Activated B cell treated with CpG ODN at 0.5 μM for 24 hours (primary cell): ENCODE results near the gene DCP2. TPM values are rescaled to one million over a fixed set of nuclear protein-coding genes. Genes with fewer than 3 reads are reported as not detected.

Source experiments
- ATAC-seq: fragments of 200-7000 bp; cut with Tn5 transposase; one replicate; pipeline ENCODE4 v1.10.0; 2021; ENCODE audit warnings: low read depth, mild to moderate bottlenecking, moderate library complexity
- CTCF ChIA-PET: fragments of 350-600 bp; sonication (Branson Sonifier 250); formaldehyde crosslinking; loops from one replicate; lab custom pipeline; 2021; ENCODE audit warnings: antibody characterized with exemption; lab: Charles Lee
- POLR2A ChIA-PET: fragments of 350-600 bp; sonication (Branson Sonifier 250); formaldehyde crosslinking; loops from one replicate; lab custom pipeline; 2021; ENCODE audit warnings: antibody characterized with exemption; lab: Charles Lee
- DNase-seq: peaks from one replicate; pipeline ENCODE4 v3.0.0; 2022
- H3K27ac Mint-ChIP-seq: one replicate; pipeline ENCODE4 v1.8.0; 2020; ENCODE audit warnings: mixed read lengths
- H3K27me3 Mint-ChIP-seq: one replicate; pipeline ENCODE4 v1.8.0; 2021; ENCODE audit warnings: mixed read lengths
- H3K36me3 Mint-ChIP-seq: one replicate; pipeline ENCODE4 v1.8.0; 2021; ENCODE audit warnings: low read depth, mixed read lengths
- H3K4me1 Mint-ChIP-seq: one replicate; pipeline ENCODE4 v1.8.0; 2021; ENCODE audit warnings: mixed read lengths
- H3K4me3 Mint-ChIP-seq: one replicate; pipeline ENCODE4 v1.8.0; 2020; ENCODE audit warnings: mild to moderate bottlenecking, mixed read lengths
- H3K9me3 Mint-ChIP-seq: one replicate; pipeline ENCODE4 v1.8.0; 2020; ENCODE audit warnings: mixed read lengths
- intact Hi-C: fragments of 100-400 bp; cut with micrococcal nuclease; formaldehyde crosslinking; loops from one replicate; pipeline ENCODE4 v1.15.1; 2024
- total RNA-seq: library from RNA; stranded (reverse); gene quantifications from 2 replicates; pipeline ENCODE4 v1.2.3, GENCODE V29; 2022
- TF ChIP-seq, protein P1 (sequence below): fragments of 200-600 bp; IDR thresholded peaks from one replicate; pipeline ENCODE4 v1.8.0; 2022; ENCODE audit warnings: antibody characterized with exemption, mild to moderate bottlenecking

The DCP2 gene
- total RNA-seq, 1 donor from 2014 or later, result 56.0 TPM

DNA sequence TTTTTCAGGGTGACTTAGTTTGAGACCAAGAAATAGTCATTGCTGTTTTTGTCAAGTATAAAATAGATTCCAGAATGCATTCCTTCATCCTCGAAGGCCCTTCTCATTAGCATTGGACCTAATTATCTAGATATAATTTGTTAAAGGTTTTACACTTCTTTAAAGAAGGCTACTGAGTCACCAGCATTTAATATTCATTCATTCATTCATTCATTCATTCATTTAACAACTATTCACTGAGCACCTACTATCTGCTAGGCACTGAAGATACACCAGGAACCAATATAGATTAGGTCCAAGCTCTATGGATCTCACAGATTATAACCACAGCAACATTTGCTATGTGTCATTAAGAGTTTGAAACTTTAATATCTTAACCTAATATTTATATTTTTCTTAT is 43.5 kb upstream of the DCP2 start:
- Mint-ChIP-seq H3K27ac (no peak overlapping the region), H3K9me3 (no peaks in the 10 kb centered on the region), H3K36me3 (no peaks in the 10 kb centered on the region), H3K4me3 (no peak overlapping the region), H3K27me3 (no peaks in the 10 kb centered on the region), H3K4me1 (peaks cover 43% of the 10 kb centered on the region)
- ATAC-seq, result no peak
- CTCF ChIA-PET, result no interaction called here
- intact Hi-C loops, result no loop called here
- no peak for DNase-seq
- TF ChIP-seq, protein P1, sequence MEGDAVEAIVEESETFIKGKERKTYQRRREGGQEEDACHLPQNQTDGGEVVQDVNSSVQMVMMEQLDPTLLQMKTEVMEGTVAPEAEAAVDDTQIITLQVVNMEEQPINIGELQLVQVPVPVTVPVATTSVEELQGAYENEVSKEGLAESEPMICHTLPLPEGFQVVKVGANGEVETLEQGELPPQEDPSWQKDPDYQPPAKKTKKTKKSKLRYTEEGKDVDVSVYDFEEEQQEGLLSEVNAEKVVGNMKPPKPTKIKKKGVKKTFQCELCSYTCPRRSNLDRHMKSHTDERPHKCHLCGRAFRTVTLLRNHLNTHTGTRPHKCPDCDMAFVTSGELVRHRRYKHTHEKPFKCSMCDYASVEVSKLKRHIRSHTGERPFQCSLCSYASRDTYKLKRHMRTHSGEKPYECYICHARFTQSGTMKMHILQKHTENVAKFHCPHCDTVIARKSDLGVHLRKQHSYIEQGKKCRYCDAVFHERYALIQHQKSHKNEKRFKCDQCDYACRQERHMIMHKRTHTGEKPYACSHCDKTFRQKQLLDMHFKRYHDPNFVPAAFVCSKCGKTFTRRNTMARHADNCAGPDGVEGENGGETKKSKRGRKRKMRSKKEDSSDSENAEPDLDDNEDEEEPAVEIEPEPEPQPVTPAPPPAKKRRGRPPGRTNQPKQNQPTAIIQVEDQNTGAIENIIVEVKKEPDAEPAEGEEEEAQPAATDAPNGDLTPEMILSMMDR, result no peak
- POLR2A ChIA-PET, result interaction anchor here (2.8 kb wide), 1 partner anchor 10 kb away, joined by 20 read pairs; the partner anchor contains the start of gene REEP5

DNA sequence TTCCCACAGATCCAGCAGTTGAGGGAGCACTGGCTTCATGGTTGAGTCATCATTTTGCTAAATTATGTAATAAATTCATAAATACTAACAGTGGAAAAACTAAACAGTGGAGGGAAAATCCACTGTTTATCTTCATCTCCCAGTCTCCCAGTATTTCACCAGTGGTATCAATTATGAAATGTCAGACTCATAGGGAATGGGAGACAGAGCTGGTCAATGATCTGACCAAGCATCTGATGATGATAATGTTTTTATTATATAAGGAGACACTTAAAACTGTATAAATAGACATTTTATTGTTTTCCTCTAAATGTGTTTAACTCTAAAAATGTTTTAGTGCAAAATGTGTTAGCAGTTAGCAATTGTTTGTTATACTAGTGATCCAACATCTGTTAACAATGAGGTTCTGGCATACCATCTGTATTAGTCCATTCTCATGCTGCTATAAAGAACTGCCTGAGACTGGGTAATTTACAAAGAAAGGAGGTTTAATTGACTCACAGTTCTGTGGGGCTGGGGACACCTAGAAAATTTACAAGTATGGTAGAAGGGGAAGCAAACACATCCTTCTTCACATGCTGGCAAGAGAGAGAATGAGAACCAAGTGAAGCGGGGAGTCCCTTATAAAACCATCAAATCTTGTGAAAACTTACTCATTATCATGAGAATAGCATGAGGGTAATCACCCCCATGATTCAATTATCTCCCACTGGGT is 42.8 kb upstream of the DCP2 start:
- peaks cover 36% of the 10 kb centered on the region for H3K4me1 Mint-ChIP-seq
- no peaks in the 10 kb centered on the region for H3K9me3 Mint-ChIP-seq
- TF ChIP-seq, protein P1, result no peak
- H3K27me3 Mint-ChIP-seq, result no peaks in the 10 kb centered on the region
- ATAC-seq, result no peak
- no peak for DNase-seq
- no peak overlapping the region for H3K4me3 Mint-ChIP-seq
- H3K27ac Mint-ChIP-seq, result no peak overlapping the region
- no peaks in the 10 kb centered on the region for H3K36me3 Mint-ChIP-seq
- intact Hi-C loops, result no loop called here
- CTCF ChIA-PET, result no interaction called here
- POLR2A ChIA-PET, result interaction anchor here (0.5 to 2.8 kb wide), 4 partner anchors 11 to 532 kb away, joined by 3 to 20 read pairs (median 4); partner anchors contain the start of genes DCP2 and REEP5

DNA sequence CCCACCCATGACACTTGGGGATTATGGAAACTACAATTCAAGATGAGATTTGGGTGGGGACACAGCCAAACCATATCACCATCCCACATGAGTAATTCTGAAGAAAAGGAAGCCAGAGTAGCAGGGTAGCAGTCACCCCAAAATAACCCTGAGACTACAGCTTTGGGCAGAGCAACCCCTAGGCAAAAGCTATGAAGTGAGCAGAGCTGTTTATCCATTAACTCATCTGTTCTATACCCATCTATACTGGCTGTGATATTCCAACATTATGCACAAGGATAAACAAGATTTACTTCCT is 42.3 kb upstream of the DCP2 start:
- Mint-ChIP-seq H3K4me1 (peaks cover 31% of the 10 kb centered on the region), H3K9me3 (no peaks in the 10 kb centered on the region), H3K4me3 (no peak overlapping the region), H3K36me3 (no peaks in the 10 kb centered on the region), H3K27ac (no peak overlapping the region), H3K27me3 (no peaks in the 10 kb centered on the region)
- TF ChIP-seq, protein P1, result no peak
- DNase-seq, result no peak
- intact Hi-C loops, result no loop called here
- ChIA-PET CTCF (interaction anchor here (0.8 kb wide), 1 partner anchor 31 kb away, joined by 3 read pairs; no protein-coding TSS in a partner anchor), POLR2A (interaction anchor here (0.5 to 2.8 kb wide), 4 partner anchors 11 to 61 kb away, joined by 3 to 20 read pairs (median 4); partner anchors contain the start of genes DCP2 and REEP5)
- no peak for ATAC-seq

DNA sequence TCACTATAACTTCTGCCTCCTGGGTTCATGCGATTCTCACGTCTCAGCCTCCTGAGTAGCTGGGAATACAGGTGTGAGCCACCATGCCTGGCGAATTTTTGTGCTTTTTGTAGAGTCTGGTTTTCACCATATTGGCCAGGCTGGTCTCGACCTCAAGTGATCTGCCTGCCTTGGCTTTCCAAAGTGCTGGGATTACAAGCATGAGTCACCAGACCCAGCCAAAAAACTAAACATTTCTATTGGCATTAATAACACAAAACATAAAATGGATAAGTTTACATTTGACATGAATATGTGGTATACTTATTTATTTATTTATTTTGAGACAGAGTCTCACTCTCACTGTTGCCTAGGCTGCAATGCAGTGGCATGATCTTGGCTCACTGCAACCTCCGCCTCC is 40.9 kb upstream of the DCP2 start:
- Mint-ChIP-seq H3K4me3 (no peak overlapping the region), H3K27me3 (no peaks in the 10 kb centered on the region), H3K36me3 (no peaks in the 10 kb centered on the region), H3K27ac (no peak overlapping the region), H3K9me3 (no peaks in the 10 kb centered on the region), H3K4me1 (peaks cover 18% of the 10 kb centered on the region)
- POLR2A ChIA-PET, result interaction anchor here (0.6 to 2.8 kb wide), 2 partner anchors 13 to 35 kb away, joined by 5 to 20 read pairs; partner anchors contain the start of gene REEP5
- CTCF ChIA-PET, result no interaction called here
- ATAC-seq, result no peak
- no peak for DNase-seq
- intact Hi-C loops, result no loop called here
- TF ChIP-seq, protein P1, result no peak

DNA sequence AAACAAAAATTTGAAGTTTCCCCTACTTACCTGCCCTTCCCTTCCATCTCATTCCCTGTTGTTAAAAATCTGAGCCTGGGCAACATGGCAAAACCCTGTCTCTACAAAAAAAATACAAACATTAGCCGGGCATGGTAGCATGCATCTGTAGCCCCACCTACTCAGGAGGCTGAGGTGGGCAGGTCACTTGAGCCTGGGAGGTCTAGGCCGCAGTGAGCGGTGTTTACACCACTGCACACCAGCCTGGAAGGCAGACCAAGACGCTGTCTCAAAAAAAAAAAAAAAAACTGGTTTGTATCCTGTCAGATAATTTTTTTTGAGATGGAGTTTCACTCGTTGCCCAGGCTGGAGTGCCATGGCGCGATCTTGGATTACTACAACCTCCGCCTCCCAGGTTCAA is 38.3 kb upstream of the DCP2 start:
- ChIA-PET POLR2A (interaction anchor here (0.7 kb wide), 1 partner anchor 18 kb away, joined by 6 read pairs; no protein-coding TSS in a partner anchor), CTCF (no interaction called here)
- Mint-ChIP-seq H3K4me1 (peaks cover 7% of the 10 kb centered on the region), H3K36me3 (no peaks in the 10 kb centered on the region), H3K27ac (no peak overlapping the region), H3K27me3 (no peaks in the 10 kb centered on the region), H3K9me3 (no peaks in the 10 kb centered on the region), H3K4me3 (no peak overlapping the region)
- ATAC-seq (no peak), DNase-seq (no peak)
- intact Hi-C loops, result no loop called here
- TF ChIP-seq, protein P1, result no peak
